Ramos (cell line): Measurements from ENCODE around the gene RASAL2.
"Not testable (repeated sequence)": the region's sequence is repeated elsewhere in the genome, so short reads cannot be mapped to it uniquely, and the experiment has no call there.

Source experiments
- in situ Hi-C: fragments of 300-500 bp; cut with MboI; formaldehyde crosslinking; loops from one replicate; pipeline ENCODE4 v1.14.3; 2022; ENCODE audit warnings: low sequenced_read_pairs; ENCODE audit not compliant: unreplicated experiment

Gene RASAL2

DNA sequence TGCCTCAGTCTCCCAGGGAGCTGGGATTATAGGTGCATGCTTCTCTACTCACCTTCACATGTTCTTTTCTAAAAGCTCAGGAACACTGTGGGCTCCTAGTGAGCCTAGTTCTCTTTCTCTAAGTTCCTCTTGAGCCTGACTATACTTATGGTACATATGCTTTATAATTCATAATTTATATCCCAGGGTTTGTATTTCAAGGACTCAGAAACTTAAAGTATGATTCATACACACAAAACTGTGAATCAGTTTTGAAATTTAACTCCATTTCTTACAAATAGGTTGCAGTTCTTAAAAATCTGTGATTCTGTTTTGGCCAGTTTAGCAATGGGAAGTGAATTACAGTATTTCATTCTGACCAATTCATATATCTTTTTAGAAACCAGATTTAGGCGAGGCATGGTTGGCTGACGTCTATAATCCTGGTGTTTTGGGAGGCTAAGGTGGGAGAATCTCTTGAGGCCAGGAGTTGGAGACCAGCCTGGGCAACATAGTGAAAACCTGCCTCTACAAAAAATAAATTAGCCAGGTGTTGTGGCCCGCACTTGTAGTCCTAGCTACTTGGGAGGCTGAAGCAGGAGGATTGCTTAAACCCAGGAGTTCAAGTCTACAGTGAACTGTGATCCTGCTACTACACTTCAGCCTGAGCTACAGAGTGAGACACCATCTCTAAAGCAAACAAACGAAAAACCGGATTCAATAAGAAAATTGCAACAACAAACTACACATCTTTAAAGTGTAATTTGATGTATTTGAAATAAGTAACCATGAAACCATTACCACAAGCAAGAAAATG lies 15.6 kb downstream of the RASAL2 start:
- in situ Hi-C loops = no loop called here

DNA sequence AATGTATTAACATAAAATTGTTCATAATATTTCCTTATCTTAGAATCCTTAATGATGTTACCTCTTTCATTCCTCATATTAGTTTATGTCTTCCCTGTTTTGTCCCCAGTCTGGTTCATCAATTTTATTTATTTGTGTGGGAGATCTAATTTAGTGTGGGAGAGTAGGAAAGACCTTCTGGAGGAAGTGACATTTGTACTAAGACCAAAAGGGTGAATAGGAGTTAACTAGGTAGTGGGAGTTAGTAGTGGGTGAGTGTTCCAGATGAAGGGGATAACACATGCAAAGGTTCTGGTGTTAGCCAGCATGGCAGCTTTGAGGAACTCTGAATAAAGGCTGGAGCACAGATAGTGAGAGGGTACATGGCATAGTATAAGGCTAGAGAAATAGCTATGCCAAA lies 21.4 kb downstream of the RASAL2 start:
- in situ Hi-C loops = no loop called here

DNA sequence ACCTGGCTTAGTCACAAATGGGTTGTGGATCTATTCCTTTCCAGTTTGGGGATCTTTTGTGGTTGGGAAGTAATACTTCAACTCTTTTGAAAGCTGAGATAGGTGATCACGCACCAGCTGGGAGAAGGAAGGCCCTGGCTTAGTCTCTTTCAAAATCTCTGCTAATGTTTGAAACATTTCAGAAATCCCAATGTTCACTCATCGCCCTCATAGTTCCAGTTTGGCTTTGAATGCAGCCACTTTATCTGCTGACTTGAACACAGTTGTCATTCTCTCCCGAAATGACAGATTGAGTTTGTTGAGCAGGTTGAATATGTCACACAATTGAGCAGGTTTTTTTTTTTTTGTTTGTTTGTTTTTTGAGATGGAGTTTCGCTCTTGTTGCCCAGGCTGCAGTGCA lies 24.6 kb downstream of the RASAL2 start:
- in situ Hi-C loops = no loop called here

DNA sequence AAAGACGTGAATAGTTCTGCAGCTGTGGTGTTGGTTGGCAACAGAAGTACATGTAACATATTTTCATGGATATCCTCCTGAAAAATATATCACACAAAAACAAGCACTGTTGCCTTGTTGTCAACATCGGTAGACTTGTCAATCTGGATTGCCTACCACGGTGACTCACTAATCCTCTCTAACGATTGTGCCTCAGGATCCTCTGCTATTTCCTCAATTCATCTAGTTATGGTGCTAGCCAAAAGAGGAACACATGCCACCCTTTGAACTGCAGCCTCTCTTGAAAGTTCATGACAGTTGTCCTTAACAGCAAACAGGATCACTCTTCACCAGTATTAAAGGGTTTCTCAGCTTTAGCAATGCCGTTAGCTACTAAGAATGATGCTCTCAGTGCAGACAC lies 25.7 kb downstream of the RASAL2 start:
- in situ Hi-C loops = no loop called here

DNA sequence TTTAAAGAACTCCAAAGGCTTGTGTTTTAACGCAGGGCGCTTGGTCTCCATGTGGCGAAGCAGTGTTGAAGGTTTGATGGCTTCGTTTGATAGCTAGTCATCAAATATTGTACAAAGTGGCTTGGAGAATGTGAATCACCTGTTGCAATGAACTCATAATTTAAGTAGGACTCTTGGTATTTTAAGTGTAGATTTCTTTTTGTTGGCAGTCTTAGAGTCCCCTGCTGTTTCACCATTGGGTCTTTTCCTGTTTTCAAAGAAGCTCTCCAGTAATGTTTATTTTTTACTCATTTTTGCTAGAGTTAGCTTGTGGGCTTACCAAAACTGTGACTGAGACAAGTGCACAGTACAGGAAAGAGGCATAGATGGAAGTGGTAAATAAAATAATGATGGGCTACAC lies 26.2 kb downstream of the RASAL2 start:
- in situ Hi-C loops = no loop called here

DNA sequence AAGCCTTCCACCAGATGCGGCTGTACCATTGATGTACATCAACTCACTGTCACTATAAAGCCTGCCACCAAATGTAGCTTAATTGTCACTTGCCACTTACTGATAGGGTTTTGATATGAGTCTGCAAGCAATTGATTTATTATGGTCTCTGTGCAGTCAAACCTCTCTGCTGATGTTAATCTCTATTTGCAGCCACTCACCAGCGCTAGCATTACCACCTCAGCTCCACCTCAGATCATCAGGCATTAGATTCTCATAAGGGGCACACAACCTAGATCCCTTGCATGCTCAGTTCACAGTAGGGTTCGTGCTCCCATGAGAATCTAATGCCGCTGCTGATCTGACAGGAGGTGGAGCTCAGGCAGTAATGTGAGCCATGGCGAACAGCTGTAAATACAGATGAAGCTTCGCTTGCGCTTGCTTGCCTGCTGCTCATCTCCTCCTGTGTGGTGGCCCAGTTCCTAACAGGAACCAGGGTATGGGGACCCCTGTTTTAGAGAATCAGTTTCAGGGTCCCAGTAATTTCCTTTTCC lies 26.7 kb downstream of the RASAL2 start:
- in situ Hi-C loops = not testable (repeated sequence)

DNA sequence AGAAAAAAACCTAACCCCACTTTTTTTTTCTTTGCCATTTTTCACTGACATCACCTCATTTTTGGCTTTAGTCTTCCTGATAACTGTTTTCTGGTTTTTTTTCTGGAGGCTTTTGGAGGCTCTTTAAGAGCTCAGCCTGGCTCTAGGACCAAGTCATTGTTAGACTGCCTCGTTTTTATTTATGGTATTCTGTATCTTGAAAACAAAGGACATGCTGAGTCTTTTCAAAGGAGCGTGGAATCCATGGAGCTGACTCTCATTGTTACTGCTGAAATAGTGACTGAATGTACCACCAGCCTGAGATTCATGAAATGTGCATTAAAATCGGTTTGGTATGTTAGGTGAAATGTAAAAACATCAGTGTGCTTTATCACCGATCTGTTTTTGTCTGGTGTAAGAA lies 28.0 kb downstream of the RASAL2 start:
- in situ Hi-C loops = no loop called here

DNA sequence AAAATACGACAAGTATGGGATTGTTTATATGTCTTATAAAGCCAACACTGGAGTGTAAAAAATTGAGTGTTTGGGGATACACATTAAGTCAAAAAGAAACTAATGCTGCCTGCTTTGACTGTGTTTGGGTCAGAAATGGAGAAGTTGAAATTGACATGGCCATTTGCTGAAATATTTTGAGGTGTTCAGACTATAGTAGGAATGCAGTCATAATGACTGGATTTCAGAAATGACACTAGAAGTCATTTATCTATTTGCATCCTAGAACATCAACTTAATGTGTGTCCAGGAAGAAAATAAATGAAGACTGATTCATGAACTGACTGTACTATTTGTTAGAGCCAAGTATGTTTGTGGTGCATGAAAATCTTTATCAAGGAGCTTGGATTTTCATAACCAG lies 28.4 kb downstream of the RASAL2 start:
- in situ Hi-C loops = no loop called here

DNA sequence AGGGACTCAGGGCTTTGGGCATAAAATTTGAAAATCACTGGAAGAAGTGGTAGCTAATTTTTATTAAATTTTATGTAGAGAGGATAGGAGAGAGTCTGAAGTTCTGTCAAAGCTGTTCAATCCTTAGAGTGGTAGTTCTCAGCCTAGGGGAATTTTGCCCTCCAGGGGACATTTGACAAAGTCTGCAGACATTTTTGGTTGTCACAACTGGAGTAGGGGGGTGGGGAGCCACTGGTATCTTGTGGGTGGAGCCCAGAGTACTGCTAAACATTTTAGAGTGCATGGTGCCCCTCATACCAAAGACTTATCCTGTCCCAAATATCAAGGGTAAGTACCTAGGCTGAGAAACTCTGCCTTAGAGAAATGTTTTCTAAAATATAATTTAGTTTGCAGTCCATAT lies 30.2 kb downstream of the RASAL2 start:
- in situ Hi-C loops = no loop called here

DNA sequence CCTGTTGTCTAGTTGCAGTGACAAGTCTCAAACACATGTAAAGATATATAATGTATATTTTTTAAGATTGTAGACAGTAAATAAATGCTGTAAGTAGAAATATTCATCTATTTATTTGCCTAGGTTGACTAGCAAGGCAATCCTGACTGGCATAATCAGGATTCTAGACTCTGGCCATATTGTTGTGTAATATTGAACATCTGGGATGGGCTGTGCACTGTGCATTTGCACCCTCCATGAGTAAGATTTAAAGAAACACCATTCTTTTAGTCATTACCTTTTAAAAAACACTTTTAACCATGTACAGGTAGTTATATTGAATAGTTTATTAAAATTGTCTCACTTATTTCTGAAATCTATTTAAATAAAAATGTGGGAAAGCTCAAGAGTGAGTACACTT lies 32.4 kb downstream of the RASAL2 start:
- in situ Hi-C loops = no loop called here

DNA sequence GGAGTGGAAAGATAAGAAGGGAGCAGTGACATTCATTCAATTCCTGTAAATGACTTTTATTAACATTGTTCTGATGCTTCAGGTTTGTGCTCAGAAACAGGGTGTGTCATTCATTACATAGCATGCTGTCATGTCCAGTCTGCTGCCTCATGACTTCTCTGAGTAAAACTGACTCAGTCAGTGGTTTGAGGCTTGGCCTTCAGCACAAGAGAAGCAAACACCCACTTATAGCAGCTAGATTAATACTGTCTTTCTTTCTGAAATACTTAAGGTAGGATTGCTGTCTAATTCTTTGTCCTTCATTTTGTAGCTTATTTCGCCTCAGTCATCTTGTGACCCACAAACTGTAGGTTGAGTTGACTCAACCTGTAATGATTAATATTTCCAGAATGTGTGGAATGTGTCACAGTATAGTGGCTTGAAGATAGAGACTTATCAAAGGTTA lies 32.9 kb downstream of the RASAL2 start:
- in situ Hi-C loops = no loop called here

DNA sequence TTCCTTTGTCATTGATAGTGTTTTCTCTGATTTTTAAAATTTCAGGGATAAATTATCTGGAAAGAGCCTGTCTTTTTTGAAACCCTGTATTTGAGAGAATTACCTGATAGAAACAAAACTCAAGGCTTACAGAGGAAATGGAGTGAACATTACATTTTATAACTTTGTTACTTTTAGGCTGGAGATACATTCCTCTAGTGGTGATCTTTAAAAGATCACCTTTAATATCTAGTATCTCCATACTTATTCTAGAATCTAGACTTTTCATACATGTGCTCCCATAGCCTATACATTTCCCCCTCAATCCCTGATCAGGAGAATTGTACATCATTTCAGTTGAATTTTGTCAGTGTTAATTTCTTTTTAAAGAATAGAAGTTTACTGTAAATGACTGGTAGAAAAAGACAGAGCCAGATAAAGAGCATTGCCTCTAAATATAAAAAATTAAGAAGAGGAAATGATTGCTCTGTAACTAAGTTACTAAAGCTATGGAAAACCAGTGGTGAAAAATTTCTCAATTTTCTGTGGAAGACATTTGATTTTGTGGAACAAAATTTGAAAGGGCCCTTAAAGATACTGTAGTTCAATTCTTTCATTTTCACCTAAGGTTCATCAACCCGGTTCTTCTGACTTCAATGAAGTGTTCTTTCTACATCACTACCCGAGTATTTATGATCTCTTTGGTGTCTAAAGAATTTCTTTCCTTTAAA lies 33.7 kb downstream of the RASAL2 start:
- in situ Hi-C loops = no loop called here

DNA sequence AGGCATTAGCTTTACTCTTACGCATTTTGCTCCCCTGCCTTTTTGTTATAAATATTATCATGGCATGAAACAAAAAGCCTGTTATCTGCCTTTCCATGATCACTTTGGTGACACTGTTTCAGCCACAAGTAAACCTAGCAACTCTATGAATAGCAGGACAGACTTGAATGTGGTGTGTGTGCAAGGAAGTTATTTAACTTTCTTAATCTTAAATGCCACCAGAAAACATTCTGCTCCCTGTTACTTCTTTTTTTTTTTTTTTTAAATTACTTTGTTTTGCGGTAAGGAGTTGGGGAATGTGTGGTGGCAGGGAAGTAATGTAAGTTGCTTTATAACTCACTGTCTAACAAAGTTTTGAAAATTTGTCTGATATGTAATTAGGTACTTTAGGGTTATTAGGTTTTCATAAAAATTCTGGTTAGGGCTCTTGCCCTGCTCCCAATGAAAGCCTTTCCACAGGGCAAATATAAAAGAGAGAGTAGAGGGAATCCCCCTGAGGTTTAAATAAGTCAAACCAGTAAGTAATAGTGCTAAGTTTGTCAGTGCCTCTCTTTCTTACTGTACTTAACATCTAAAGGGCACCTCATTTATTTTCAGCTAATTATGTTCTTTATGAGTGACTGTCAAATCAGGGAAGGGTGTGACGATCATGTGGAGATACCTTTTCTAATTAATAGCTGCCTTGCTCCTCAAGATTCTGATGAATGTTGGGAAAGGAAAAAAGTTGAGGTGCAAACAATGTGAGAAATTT lies 39.5 kb downstream of the RASAL2 start:
- in situ Hi-C loops = no loop called here

DNA sequence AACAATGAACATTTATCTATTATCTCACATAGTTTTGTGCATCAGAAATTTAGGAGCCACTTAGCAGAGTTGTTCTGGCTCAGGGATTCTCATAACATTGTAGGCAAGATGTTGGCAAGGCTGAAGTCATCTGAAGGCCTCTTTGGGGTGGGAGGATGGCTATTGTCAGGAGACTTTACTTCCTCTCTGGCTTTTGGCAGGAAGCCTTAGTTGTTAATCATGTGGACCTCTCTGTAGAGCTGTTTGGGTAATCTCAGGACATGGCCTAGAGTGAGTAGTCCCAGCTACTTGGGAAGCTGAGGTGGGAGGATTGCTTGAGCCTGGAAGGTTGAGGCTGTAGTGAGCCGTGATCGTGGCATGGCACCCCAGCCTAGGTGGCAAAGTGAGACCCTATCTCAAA lies 40.2 kb downstream of the RASAL2 start:
- in situ Hi-C loops = no loop called here

DNA sequence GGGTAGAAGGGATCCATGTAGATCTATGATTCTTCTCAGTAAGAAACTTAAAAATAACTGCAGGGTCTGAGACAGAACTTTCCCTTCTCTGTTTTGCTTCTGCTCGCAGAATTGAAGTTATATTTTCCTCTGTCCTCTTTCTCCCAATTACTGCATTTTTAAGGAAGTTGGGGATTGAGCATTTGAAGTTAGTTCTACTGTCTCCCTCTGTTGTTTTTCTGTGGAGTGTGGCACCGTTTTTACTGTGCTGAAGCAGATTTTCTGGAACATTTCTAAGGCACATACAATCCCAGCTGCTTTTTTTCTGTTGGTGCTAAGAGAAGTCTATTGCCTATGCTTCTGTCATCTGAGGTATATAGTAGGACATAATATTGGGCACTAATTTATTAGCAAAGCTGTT lies 43.3 kb downstream of the RASAL2 start:
- in situ Hi-C loops = no loop called here

DNA sequence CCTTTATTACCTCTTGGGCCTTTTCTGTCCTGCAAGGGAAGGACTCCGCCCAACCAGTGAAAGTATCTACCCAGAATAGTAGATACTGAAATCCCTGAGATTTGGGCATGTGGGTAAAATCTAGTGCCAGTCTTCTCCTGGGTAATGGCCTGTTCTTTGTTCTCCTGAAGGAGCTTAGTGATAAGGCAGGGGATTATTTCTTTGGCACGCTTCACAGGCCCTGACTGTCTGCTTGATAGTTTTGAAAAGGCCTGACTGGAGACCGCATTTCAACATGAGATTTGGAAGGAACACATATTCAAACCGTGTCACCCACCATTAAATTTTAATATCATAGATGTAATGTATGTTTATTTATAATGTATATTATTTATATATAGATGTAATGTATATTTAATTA lies 48.9 kb downstream of the RASAL2 start:
- in situ Hi-C loops = no loop called here

DNA sequence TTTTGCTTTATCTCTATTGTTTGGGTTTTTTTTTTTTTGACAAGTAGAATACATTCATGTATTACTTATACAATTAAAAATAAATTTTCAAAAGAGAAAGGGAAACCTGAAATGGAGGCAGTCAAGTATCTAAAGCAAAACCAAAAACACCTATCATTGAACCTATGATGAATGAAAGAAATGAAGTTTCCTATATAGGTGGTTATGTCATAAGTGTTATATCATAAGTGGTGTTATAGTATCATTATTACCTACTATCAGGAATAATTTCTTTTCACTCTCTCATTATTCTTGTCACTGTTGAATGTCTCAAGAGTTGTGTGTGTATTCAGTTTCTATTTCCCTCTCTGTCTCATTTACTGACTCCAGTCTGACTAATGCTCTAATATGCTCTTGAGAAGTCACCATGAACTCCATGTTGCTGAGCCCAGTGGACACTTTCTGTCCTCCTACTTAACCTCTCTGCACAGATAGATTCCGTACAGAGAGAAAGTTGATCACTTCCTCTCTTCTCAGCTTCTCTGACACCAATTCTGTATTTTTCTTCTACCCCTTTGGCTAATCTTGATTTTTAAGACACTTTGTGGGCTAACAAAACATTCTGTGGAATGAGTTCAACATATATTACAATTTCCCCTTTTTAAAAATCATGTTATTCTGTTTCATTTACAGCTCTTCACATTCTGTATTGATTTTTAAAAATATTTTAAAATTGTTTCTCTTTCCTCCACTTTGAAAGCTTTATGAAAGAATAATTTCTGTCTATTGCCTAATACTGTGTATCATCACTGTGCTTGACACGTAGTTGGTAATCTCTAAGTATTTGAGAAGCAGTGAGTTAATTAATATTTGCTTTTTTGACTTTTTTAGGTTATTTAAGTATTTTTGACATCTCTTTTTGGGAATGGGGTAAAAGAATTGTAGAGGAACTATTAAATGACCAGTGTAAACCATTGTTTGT lies 50.1 kb downstream of the RASAL2 start:
- in situ Hi-C loops = no loop called here

DNA sequence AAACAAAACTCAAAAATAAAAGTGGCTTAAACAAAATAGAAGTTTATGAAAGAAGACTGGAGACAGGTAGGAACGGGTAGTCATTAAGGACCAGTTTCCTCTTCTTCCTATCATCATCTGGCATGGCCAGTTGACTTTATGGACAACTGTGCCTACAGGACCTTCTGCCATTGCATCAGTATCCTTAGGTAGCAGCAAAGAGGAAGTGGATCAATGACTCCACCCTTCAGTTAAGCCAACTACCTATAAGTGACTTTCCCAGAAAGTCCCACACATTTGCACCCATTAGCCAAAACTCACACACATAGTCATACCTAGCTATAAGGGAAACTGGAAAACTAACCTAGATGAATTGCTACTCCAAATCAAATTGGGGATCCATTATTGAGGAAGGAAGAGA lies 51.7 kb downstream of the RASAL2 start:
- in situ Hi-C loops = no loop called here

DNA sequence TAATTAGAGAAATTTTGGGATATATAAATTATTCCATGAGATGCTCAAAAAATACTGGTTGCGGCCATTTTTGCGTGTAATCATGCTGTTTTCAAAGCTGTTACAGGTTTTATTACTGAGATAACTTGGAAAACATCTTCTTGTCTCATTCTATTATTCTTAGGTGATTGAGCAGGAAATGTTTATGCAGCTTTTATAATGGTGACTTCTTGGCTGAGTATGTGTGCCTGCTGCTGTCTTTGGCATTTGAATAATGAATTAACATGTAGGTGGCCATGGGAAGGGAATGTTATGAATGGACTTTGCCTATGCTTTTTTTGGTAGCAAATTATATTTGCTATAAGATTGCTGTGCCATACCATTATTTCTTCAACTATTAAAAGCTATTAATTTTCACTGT lies 52.5 kb downstream of the RASAL2 start:
- in situ Hi-C loops = no loop called here

DNA sequence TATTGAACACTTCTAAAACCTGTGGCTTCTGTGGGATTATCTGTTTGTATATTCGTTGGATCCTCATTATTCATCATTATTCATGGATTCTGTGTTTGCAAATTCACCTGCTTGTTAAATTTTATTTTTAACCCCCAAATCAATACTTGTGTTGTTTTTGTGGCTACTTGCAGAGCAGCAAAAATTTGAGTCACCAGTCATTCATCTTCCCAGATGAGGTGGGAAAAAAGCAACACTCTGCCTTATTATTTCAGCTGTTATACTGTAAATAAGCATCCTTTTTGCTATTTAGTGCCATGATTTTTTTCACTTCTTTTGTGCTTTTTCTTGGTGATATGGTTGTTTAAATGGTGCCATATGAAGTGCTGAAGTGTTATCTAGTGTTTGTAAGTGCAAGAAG lies 56.7 kb downstream of the RASAL2 start:
- in situ Hi-C loops = no loop called here
